ENCODE data around the gene CCDC92B.
"Not testable (repeated sequence)": the region's sequence is repeated elsewhere in the genome, so short reads cannot be mapped to it uniquely, and the experiment has no call there.

CCDC92B gene

DNA sequence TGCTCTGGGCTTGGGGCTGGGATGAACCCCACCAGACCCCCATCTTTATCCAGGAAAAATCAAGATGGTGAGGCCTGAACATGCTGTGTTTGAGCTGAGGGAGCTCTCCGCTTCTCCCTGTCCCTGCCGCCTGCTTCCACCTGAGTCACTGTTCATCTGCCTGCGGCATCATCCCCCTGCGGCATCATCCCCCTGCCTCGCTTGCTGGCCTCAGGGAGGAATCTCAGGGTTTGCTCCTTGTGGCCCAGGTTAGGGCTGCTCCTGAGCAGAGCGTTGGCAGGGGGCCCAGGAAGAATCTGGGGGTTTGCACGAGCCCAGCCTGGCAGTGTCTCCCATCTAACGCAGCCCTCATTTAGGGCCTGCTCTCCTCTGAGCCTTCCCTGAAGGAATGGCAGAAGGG lies 35.4 kb upstream of the CCDC92B start:
- TF ChIP-seq, protein P1, sequence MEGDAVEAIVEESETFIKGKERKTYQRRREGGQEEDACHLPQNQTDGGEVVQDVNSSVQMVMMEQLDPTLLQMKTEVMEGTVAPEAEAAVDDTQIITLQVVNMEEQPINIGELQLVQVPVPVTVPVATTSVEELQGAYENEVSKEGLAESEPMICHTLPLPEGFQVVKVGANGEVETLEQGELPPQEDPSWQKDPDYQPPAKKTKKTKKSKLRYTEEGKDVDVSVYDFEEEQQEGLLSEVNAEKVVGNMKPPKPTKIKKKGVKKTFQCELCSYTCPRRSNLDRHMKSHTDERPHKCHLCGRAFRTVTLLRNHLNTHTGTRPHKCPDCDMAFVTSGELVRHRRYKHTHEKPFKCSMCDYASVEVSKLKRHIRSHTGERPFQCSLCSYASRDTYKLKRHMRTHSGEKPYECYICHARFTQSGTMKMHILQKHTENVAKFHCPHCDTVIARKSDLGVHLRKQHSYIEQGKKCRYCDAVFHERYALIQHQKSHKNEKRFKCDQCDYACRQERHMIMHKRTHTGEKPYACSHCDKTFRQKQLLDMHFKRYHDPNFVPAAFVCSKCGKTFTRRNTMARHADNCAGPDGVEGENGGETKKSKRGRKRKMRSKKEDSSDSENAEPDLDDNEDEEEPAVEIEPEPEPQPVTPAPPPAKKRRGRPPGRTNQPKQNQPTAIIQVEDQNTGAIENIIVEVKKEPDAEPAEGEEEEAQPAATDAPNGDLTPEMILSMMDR (IDR thresholded peaks at IDR 0.05; ENCODE audit: low read depth, low read length) = no peak
- no peak for DNase-seq (ENCODE audit: low read depth in 2 of 2)
- no peak overlapping the region for H3K4me3 ChIP-seq (replicated peaks in 1 of 2; ENCODE audit: low read depth in 2 of 2, low read length in 2 of 2)

DNA sequence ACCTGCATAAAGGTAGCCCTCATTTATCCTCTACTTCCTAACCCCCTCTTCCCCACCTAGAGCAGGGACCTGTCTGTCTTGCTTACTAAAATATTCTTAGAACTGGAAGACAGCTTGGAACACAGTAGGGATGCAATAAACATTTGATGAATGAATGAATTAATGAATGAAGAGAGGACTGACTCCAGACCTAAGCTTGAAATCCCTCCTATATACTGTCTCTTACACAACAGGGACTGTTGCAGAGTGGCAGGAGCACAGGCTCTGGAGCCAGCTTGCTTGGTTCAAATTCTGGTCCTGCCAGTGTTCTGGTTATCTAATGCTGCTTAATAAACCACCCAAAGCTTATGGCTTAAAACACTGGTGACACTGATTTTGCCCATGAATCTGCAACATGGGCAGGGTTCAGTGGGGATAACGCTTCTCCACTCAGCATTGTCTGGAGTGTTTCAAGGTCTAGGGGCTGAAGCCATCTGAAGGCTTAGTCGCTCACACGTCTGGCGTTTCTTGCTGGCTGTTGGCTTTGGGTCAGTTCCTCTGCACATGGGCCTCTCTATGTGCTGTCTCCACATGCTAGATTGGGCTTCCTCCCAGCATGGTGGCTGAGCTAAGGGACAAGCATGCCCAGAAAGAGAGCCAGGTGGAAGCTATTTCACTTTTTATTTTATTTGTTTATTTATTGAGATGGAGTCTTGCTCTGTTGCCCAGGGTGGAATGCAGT lies 34.0 kb upstream of the CCDC92B start:
- TF ChIP-seq, protein P1 (IDR thresholded peaks at IDR 0.05; ENCODE audit: low read depth, low read length) = no peak
- no peak overlapping the region for H3K4me3 ChIP-seq (replicated peaks in 1 of 2; ENCODE audit: low read depth in 2 of 2, low read length in 2 of 2)
- DNase-seq (ENCODE audit: low read depth in 2 of 2) = no peak

DNA sequence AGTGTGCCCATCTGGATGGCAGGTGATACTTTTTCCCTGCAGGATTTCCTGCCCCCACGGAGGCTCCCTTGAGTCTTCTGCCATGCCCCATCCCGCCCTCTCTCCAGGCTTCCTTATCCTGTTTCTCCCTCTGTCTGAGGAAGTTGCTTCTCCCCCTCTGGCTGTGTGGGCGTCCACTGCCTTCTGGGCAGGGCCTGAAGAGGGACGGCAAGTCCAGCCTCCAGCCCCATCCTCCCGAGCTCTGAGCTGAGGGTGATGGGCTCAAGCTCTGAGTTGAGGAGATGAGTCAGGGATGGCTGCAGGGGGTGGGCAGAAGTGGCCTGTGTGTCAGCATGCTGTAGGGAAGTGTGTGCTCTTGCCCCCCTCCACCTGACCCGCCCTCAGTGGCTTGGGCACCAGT lies 32.6 kb upstream of the CCDC92B start:
- peak in 1 of 2 donors; percentile 27 for DNase-seq (ENCODE audit: low read depth in 2 of 2)
- H3K4me3 ChIP-seq (replicated peaks in 1 of 2; ENCODE audit: low read depth in 2 of 2, low read length in 2 of 2) = no peak overlapping the region
- TF ChIP-seq, protein P1 (IDR thresholded peaks at IDR 0.05; ENCODE audit: low read depth, low read length) = no peak

DNA sequence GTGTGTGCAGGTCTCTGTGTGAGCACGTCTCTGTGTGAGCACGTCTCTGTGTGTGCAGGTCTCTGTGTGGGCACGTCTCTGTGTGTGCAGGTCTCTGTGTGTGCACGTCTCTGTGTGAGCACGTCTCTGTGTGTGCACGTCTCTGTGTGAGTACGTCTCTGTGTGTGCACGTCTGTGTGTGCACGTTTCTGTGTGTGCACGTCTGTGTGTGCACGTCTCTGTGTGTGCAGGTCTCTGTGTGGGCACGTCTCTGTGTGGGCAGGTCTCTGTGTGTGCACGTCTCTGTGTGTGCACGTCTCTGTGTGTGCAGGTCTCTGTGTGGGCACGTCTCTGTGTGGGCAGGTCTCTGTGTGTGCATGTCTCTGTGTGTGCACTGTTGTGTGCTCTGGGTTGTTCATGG lies 32.1 kb upstream of the CCDC92B start:
- not testable (repeated sequence) for DNase-seq (ENCODE audit: low read depth in 2 of 2)

DNA sequence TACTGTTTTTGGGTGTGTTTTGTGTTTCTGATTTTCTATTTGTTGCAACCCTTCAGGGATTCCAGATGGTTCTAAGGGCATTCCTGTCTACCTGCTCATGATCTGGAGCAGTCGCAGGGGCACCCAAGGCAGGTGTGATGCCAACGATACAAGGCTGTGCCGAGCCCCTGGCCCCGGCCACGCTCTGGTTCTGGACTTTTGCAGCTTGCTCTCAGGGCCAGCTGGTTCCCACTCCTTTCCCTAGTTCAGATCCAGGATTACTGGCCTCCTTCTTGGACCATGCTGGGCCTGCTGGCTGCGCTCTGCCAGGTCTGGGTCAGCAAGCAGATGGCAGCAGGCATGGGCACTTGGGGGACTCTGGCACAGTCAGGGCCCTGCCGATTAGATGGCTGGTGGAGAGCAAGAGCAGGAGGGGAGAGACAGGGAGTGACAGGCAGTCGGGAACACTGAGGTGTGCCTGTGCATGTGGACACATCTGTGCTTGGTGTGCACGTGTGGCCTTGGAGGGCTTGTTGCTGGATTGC lies 31.5 kb upstream of the CCDC92B start:
- no peak overlapping the region for H3K4me3 ChIP-seq (replicated peaks in 1 of 2; ENCODE audit: low read depth in 2 of 2, low read length in 2 of 2)
- TF ChIP-seq, protein P1 (IDR thresholded peaks at IDR 0.05; ENCODE audit: low read depth, low read length) = no peak
- no peak for DNase-seq (ENCODE audit: low read depth in 2 of 2)

More for the DNA sequence above, 32.1 kb upstream of the CCDC92B start:
- H3K4me3 ChIP-seq (replicated peaks in 1 of 2; ENCODE audit: low read depth in 2 of 2, low read length in 2 of 2) = not testable (repeated sequence)

DNA sequence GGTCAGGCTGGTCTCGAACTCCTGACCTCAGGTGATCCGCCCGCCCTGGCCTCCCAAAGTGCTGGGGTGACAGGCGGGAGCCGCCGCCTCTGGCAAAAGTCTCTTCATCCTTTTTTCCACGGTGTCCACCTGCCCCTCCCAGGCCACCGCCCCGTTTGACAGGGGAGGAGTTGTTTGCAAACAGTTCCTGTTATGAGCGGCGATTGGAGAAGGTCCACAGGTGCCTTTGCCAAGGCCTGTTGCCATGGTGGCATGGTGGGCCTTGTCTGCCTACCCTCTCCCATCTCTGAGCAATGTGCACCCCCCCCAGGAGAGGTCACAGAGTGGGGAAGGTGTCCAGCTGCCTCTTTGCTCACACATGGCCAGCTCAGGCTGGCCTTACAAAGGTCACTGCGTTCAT lies 30.8 kb upstream of the CCDC92B start:
- H3K4me3 ChIP-seq (replicated peaks in 1 of 2; ENCODE audit: low read depth in 2 of 2, low read length in 2 of 2) = no peak overlapping the region
- TF ChIP-seq, protein P1 (IDR thresholded peaks at IDR 0.05; ENCODE audit: low read depth, low read length) = no peak
- DNase-seq (ENCODE audit: low read depth in 2 of 2) = no peak

DNA sequence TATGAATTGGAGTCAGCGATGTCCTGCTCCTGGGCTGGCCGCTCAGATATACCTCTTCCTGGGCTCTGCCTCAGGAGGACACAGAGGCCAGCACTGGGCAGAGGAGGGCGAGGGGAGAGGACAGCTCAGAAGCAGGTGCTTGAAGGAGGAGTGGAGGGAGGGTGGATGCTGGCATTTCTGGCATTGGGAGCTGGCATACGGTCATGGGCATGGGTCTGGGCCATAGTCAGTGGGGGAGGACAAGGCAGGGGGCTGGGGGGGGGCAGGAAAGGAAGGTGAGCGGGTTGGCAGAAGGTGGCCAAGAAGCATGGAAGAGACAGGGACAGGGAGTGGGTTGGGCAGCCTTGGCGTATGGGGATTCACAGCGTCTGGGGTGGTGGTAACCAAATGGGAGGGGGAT lies 30.1 kb upstream of the CCDC92B start:
- H3K4me3 ChIP-seq (replicated peaks in 1 of 2; ENCODE audit: low read depth in 2 of 2, low read length in 2 of 2) = no peak overlapping the region
- TF ChIP-seq, protein P1 (IDR thresholded peaks at IDR 0.05; ENCODE audit: low read depth, low read length) = no peak
- no peak for DNase-seq (ENCODE audit: low read depth in 2 of 2)

Measured in cardiac fibroblast (primary cell).